Panc1 (cell line): Measurements from ENCODE around the gene NRP2.

Experiments
- CTCF ChIP-seq: fragments of 450-650 bp; IDR thresholded peaks from 2 replicates; pipeline ENCODE4 v1.5.1; 2017; ENCODE audit warnings: mild to moderate bottlenecking
- POLR2AphosphoS5 ChIP-seq: IDR thresholded peaks from 2 replicates; pipeline ENCODE4 v1.6.1; 2012; ENCODE audit warnings: mild to moderate bottlenecking, low read depth, low read length, moderate library complexity

- no peak for TF ChIP-seq CTCF
- no peak for TF ChIP-seq POLR2AphosphoS5
These were observed 16.3 kb downstream of the NRP2 start for GRCh38 chr2:205698286-205699268.
